HG03439 (cell line): Measurements from ENCODE around the gene C10orf120.

Source experiments
- ATAC-seq: cut with Tn5 transposase; IDR thresholded peaks from one replicate; pipeline ENCODE4 v1.9.1; 2021; ENCODE audit warnings: mild to moderate bottlenecking, moderate library complexity; ENCODE audit not compliant: unreplicated experiment

The C10orf120 gene

DNA sequence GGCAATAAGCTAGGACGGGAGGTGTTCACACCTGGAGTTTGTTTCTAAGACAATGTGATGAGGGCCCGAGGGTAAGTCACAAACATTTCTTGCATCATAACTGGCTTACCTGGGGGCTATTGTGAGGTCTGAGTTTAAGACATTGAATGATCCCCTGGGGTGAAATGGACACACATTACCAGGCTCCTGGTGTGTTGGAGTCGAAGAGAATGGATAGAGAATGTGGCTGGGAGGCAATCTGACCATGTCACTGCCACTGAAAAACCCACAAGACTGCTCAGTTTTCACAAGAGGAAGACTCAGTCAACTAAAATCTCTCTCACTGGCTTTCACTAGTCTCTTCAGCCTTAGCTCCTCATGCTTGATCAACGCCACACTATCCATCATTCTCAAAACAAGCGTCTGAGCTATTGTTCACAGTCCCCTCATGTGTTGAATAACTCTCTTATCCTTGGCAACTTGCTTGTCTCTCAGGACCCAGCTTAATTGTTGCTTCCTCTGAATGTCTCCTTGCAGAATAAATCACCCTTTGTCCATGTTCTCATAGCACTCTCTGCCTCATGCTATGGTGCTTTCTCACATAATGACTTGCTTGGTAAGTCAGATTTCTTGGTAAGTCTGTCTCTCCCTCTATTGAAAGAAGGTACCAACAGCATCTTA lies at the start of gene C10orf120:
Gene C10orf120 (minus strand): TSS at position 51 of the 660 bp plus-strand sequence. CDS start 56 bp downstream, outside the sequence.
- ATAC-seq, result no peak

DNA sequence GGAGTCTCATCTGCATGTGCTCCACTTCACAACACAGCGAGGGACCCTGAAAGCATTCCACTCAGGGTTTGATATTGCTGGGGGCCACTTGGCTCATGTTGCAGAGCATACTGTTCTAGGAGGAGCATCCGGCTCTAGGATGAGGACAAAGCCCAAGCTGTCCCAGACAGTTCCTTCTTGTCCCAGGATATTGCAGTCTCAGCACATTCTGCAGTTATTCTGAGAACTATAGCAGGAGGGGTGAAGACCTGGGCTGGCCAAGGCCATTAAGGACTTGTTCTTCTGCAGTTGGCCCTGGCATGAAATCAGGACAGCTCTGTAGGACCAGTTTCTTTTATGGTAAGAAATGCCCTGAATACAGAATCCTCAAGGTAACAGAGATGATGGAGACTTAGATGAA lies 48.9 kb upstream of the C10orf120 start:
- no peak for ATAC-seq

- no peak for ATAC-seq
Observed at GRCh38 chr10:122746408-122746807, 46.8 kb upstream of the C10orf120 start.

- ATAC-seq, result no peak
Observed at GRCh38 chr10:122744257-122744656, 44.6 kb upstream of the C10orf120 start.

GRCh38 chr10:122740640-122741039 lies 41.0 kb upstream of the C10orf120 start:
- no peak for ATAC-seq

GRCh38 chr10:122738031-122738430 lies 38.4 kb upstream of the C10orf120 start:
- no peak for ATAC-seq

GRCh38 chr10:122733931-122734665 lies 34.5 kb upstream of the C10orf120 start:
- no peak for ATAC-seq

DNA sequence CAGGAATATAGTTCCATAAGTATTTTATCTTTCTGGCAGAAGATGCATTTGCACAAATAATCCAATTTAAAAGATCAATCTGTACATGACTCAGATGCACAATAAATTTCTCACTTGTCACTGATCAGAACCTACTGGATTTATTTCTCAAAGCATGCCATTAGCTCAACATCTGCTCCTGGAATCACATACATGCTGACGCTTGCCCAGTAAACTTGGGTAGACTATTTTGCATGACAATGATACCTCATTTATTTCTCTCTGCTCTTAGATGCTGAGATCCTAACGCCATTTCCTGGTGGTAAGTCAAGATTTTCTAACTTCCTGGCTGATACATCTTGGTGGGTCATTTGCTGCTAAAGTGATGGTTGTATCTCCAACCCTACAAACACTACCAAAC lies 33.8 kb upstream of the C10orf120 start:
- no peak for ATAC-seq

DNA sequence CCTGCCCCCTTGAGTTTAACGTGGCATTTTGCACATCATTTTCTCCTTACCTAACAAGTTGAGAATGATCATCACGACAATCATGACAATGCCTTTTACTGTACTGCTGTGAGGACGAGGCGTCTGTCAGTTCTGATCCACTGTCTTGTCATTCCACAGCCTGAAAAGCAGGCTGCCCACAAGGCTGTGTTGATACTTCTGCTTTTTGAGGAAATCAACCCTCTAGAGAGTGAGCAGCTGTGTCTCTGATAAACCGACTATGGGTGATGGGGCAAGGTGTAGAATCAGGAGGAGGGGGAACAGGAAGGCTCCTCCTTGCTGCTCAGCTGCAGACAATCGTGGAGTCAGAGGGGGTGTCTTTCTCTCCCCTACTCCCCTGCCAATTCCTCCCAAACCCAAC lies 30.6 kb upstream of the C10orf120 start:
- ATAC-seq, result no peak

DNA sequence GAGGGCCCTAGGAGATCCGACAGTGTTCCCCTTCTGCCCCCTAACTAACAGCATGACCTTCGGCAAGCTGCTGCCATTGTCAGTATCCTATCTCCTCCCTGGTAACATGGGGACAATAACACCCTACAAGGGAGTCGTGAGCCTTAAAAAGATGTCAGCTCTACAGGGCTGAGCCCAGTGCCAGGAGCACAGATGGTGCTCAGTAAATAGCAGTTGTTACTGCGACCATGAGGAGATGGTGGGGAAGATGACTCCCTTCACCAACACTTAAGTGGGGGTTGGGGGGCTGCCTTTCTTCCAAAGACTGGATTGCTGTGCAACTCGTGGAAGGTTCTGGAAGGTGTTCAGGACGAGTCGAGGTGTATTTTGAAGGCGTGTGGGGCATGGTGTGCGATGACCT lies 29.5 kb upstream of the C10orf120 start:
- ATAC-seq, result no peak

GRCh38 chr10:122727426-122727825 lies 27.8 kb upstream of the C10orf120 start:
- no peak for ATAC-seq

DNA sequence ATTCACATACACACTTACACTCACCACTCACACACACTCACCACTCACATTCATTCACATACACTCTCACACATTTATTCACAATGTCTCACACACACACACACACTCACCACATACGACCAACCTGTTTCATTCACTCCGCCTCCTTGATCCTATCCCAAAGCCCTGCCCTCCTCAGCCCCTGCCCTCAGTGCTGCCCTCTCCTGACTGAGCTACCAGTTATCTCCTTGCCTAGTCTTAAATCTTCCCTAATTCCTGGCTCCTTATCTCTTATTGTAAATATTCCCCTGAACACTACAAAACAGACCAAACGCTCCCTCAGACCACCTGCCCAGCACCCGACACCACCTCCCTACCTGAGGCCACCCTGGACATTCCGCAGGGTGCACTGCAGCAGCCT lies 26.1 kb upstream of the C10orf120 start:
- ATAC-seq, result no peak

DNA sequence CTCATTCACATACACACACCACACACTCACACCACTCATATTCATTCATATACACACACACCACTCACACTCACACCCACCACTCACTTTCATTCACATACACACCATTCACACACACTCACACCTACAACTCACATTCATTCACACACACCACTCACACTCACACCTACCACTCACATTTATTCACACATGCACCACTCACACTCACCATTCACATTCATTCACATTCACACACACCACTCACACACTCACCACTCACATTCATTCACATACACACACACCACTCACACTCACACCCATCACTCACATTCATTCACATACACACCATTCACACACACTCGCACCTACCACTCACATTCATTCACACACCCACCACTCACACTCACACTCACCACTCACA lies 25.4 kb upstream of the C10orf120 start:
- no peak for ATAC-seq

DNA sequence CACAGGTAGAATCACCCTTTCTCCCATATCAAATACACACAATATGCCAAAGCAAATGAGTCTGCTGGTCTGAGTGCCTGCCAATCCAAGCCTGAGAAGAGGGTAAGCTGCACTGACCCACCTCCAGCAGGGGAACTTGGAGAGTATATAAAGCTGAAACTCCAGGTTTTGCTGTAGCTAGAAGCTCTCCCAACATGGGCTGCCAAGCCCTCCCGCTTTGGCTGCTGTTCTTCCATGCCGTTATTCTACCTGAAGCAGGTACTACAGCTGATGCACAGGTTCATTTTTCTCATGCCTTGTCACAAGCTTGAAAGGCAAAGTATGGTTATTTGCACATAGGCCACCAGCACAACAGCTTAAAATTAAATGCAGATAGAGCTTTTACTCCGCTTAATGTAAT lies 21.5 kb upstream of the C10orf120 start:
- no peak for ATAC-seq

DNA sequence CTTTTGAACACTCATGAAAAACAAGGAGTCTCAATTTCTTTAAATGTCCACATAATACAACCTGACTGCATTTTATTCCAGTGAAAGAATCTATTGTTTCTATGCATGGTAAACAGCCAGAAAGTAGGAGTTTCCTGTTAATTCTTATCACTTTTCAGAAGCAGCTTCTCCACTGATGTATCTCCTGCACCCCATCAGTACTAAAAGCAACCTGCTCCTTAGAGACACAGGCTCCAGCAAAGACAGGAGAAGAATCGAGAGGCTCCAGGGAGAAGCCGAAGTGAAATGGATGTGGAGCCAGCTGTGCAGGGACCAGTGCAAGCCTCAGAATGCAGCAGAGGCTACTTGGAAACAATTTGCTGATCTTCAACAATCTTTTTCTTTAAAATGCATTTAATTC lies 16.4 kb upstream of the C10orf120 start:
- no peak for ATAC-seq

GRCh38 chr10:122715576-122715975 lies 15.9 kb upstream of the C10orf120 start:
- no peak for ATAC-seq

- ATAC-seq, result no peak
Observed at GRCh38 chr10:122713091-122713885, 13.6 kb upstream of the C10orf120 start.

- no peak for ATAC-seq
Observed at GRCh38 chr10:122710576-122710975, 10.9 kb upstream of the C10orf120 start.

- ATAC-seq, result no peak
Observed at GRCh38 chr10:122709971-122710370, 10.3 kb upstream of the C10orf120 start.

DNA sequence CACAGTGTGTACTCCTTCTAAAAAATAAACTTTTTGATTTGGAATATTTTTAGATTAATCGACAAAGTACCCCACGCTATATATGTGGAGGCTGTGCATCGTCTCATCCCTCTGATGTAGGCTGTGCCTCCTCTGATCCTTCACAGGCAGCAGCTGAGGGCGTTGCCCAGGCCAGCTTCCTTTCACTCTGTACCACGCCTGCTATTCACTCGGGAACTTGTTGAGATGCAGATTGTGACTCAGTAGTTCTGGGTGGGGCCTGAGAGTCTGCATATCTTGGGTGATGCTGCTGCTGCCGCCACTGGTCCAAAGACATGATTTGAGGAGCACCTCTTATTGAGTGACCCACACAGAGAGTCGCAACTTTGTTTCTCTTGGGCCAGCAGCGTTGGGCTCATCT lies 7.9 kb upstream of the C10orf120 start:
- ATAC-seq, result no peak

GRCh38 chr10:122706947-122707346 lies 7.3 kb upstream of the C10orf120 start:
- no peak for ATAC-seq

GRCh38 chr10:122706467-122706866 lies 6.8 kb upstream of the C10orf120 start:
- no peak for ATAC-seq
